Prostate gland (tissue), 2 donors: ENCODE data around the gene PBX3. TPM values are rescaled to one million over a fixed set of nuclear protein-coding genes. Genes with fewer than 3 reads are reported as not detected.
A peak's percentile ranks its signal among the peaks of the same experiment; 100 is the strongest.

Experiments
- DNase-seq: peaks from one replicate; pipeline ENCODE4 v3.0.0-alpha.2; 2019; ENCODE audit warnings: low spot score
- H3K27ac ChIP-seq, 2 donors: fragments of 200-600 bp; sonication (generic); 2 replicates each; pipeline ENCODE4 v1.5.1; 2017 to 2019
- H3K27me3 ChIP-seq: fragments of 200-600 bp; sonication (generic); replicated peaks from 2 replicates; pipeline ENCODE4 v1.5.1; 2019; ENCODE audit not compliant: insufficient read depth
- H3K36me3 ChIP-seq, 2 donors: fragments of 200-600 bp; sonication (generic); 1 replicate in 1 of 2; 2 replicates in 1 of 2; pipeline versions ENCODE4 v1.5.1 to v1.8.1; 2017 to 2019
- H3K4me1 ChIP-seq: fragments of 200-600 bp; sonication (generic); replicated peaks from 2 replicates; pipeline ENCODE4 v1.5.1; 2019
- H3K4me3 ChIP-seq, 2 donors: fragments of 200-600 bp; sonication (generic); 2 replicates each; pipeline ENCODE4 v1.5.1; 2017 to 2019
- H3K9me3 ChIP-seq: fragments of 200-600 bp; sonication (generic); 2 replicates; pipeline ENCODE4 v1.5.1; 2017
- CTCF ChIP-seq, 4 experiments: fragments of 200-600 bp in 2 of 4; fragments of 450-650 bp in 2 of 4; sonication (generic) in 2 of 4; IDR thresholded peaks; 1 replicate in 3 of 4; 2 replicates in 1 of 4; pipeline ENCODE4 v1.5.1; 2016 to 2019; ENCODE audit warnings: antibody characterized with exemption in 4 of 4, mild to moderate bottlenecking in 2 of 4, moderate library complexity in 2 of 4
- POLR2A ChIP-seq: fragments of 450-650 bp; IDR thresholded peaks from one replicate; pipeline ENCODE4 v1.6.1; 2016; ENCODE audit warnings: antibody characterized with exemption, mild to moderate bottlenecking
- POLR2AphosphoS5 ChIP-seq: sonication (generic); formaldehyde crosslinking; IDR thresholded peaks from one replicate; pipeline ENCODE4 v1.6.1; 2017; ENCODE audit warnings: antibody characterized with exemption
- WGBS: methylation state at CpG from one replicate; pipeline ENCODE4 v1.1.5; 2018; 5-methylcytosine and 5-hydroxymethylcytosine counted together
- intact Hi-C: fragments of 100-400 bp; cut with DNase I; formaldehyde crosslinking; loops from one replicate; pipeline ENCODE4 v1.14.2; 2022
- total RNA-seq, 2 donors: library from RNA; depleted of rRNA; stranded (reverse); fragments of >200 nt; gene quantifications; one replicate each; pipeline ENCODE4 v1.1.0, GENCODE V29; 2016

PBX3 gene
- total RNA-seq, 2 donors from 2014 or later = 48.5 to 77.6 TPM

DNA sequence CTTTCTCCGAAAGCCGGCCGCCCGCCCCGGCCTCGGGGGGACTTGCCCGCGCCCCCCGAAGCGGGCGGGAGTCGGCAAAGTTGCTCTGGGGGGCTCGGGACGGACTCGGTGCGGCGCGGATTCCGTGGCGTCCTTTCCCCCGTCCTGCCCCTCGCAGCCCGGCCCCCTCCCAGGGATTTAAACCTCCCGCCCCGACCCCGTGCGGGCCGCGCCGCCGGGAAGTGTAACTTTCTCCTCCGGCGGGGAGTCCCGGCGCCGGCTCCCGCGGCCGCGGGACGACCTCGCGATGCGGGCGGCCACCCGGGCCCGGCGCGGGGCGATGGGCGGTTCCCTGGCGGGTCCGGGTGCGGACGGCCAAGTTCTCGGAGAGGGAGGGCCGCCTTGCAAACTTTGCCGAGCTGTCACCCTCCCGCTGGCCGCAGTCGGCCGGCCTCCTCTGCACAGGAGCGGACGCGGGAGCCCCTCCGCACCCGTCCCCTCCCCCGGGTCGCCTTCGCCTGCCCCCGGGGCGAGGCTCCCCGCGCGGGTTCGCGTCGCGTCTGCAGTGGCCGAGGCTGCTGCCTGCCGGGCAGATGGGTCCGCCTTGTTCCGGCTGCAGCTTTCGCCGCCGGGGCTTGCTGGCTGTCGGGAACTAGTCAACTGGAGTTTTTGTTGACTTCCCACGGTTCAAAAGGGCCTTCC, 732 bp downstream of the PBX3 start:
- H3K36me3 ChIP-seq = no peaks in the 10 kb centered on the region
- DNase-seq = peak; percentile 27
- no peaks in the 10 kb centered on the region for H3K27me3 ChIP-seq
- intact Hi-C loops = loop anchor here (2.0 to 10.0 kb wide), 5 partner anchors 41 to 343 kb away; partner anchors contain the start of gene MAPKAP1
- 0% methylated on average over 17 of the region's 88 CpGs for WGBS
- H3K4me1 ChIP-seq = no peaks in the 10 kb centered on the region
- peak overlapping the region; percentile 91 to 92 for H3K27ac ChIP-seq
- H3K4me3 ChIP-seq = peak overlapping the region; percentile 84 to 85
- H3K9me3 ChIP-seq = no peaks in the 10 kb centered on the region
- TF ChIP-seq POLR2A (no peak), CTCF (IDR thresholded peaks at IDR 0.05) (peak in 1 of 4 experiments; percentile 11)

DNA sequence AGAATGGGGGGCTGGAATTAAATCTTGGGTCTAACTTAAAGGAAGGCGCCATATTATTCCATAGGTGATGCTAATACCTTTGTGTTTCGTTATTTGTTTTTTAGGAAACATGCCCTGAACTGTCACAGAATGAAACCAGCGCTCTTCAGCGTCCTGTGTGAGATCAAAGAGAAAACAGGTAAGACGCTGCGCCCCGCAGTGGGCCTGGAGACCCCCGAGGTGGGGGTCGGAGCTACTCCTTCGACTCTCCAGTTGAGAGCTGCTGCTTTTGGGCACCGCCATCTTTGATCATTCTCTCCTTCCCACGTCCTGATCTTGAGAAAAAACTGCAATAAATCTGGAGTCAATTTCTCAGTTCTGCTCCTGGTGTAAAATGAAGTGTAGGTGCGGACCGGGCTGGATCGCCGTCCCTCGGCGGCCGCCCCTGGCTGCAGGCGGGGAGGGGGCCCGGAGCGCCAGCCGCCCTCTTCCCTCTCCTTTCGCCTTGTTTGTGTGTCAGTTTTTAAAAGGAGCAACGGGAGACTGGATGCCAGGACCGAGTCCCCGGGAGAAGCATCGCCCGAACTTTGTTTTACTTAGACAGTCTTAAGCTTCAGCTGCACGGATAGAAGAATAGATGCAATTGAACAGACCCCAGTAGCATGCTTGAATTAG, 1.4 kb downstream of the PBX3 start:
- peak; percentile 19 for DNase-seq
- peak overlapping the region; percentile 91 to 92 for H3K27ac ChIP-seq
- no peaks in the 10 kb centered on the region for H3K27me3 ChIP-seq
- no peaks in the 10 kb centered on the region for H3K36me3 ChIP-seq
- TF ChIP-seq POLR2AphosphoS5 = peak; percentile 5
- TF ChIP-seq POLR2A = no peak
- TF ChIP-seq CTCF (IDR thresholded peaks at IDR 0.05) = no peak
- H3K4me1 ChIP-seq = no peaks in the 10 kb centered on the region
- peak overlapping the region; percentile 84 to 85 for H3K4me3 ChIP-seq
- intact Hi-C loops = loop anchor here (5.0 to 10.0 kb wide), 4 partner anchors 74 to 344 kb away; no protein-coding TSS in a partner anchor
- 4% methylated on average over 30 of the region's 30 CpGs for WGBS
- H3K9me3 ChIP-seq = no peaks in the 10 kb centered on the region

- H3K27me3 ChIP-seq = no peaks in the 10 kb centered on the region
- peak overlapping the region; percentile 91 to 92 for H3K27ac ChIP-seq
- WGBS = 41% methylated on average over 4 of the region's 4 CpGs
- H3K36me3 ChIP-seq = no peaks in the 10 kb centered on the region
- H3K4me1 ChIP-seq = no peaks in the 10 kb centered on the region
- no peaks in the 10 kb centered on the region for H3K9me3 ChIP-seq
- peak overlapping the region; percentile 84 to 85 for H3K4me3 ChIP-seq
- DNase-seq = no peak
- TF ChIP-seq POLR2AphosphoS5 (peak; percentile 24), POLR2A (no peak), CTCF (IDR thresholded peaks at IDR 0.05) (no peak)
- intact Hi-C loops = loop anchor here (5.0 to 10.0 kb wide), 4 partner anchors 73 to 345 kb away; no protein-coding TSS in a partner anchor
These were observed 2.2 kb downstream of the PBX3 start for GRCh38 chr9:125749287-125749935.

DNA sequence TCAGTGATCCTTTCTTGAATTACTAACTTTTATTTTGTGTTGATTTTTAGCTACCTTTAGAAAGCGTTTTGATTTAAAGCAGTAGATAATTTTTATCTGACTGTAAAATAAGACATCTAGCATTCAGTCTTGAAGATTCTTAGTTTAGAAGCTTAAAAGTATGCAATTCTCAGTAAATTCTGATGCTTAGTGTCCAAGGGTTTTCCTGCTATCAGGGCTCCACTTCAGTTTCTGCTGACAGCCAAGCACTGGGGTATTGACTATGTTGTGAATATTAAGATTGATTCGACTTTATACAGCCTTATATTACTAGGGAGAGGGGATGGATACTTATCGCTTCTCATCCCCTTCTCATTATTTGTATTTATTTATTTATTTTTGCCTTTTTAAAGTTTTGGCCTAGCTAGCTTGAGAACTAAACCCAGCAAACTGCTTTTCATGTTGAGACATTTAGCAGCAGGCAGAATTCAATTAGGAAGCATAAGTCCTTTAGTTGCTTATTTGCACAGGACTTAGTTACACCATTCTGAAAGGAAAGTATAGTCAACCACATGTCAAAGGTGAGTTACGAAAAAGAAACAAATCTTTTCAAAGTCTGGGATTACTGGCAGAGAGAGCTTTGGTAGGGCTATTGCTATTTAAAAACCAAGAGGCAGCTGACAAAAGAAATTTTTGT, 2.9 kb downstream of the PBX3 start:
- intact Hi-C loops = loop anchor here (5.0 to 10.0 kb wide), 5 partner anchors 72 to 345 kb away; no protein-coding TSS in a partner anchor
- Histone ChIP-seq H3K27me3 (no peaks in the 10 kb centered on the region), H3K4me3 (peak overlapping the region in 1 of 2 donors; percentile 84), H3K9me3 (no peaks in the 10 kb centered on the region), H3K4me1 (no peaks in the 10 kb centered on the region), H3K27ac (peak overlapping the region; percentile 91 to 92), H3K36me3 (no peaks in the 10 kb centered on the region)
- 47% methylated on average over 4 of the region's 4 CpGs for WGBS
- DNase-seq = no peak
- TF ChIP-seq POLR2A (no peak), CTCF (IDR thresholded peaks at IDR 0.05) (no peak), POLR2AphosphoS5 (no peak)
